Peyer's patch (tissue), 4 donors: Measurements from ENCODE around the gene NCS1. TPM values are rescaled to one million over a fixed set of nuclear protein-coding genes. Genes with fewer than 3 reads are reported as not detected.

Experiments
- DNase-seq, 3 donors: peaks; one replicate each; pipeline ENCODE4 v3.0.0-alpha.2; 2017 to 2019
- H3K27ac ChIP-seq, 4 donors: fragments of 200-600 bp; sonication (generic); one replicate each; pipeline ENCODE4 v1.5.1; 2016 to 2019
- H3K27me3 ChIP-seq, 2 donors: fragments of 200-600 bp; sonication (generic); one replicate each; pipeline ENCODE4 v1.5.1; 2019
- H3K36me3 ChIP-seq, 3 donors: fragments of 200-600 bp; sonication (generic); one replicate each; pipeline ENCODE4 v1.5.1; 2016 to 2019
- H3K4me1 ChIP-seq, 4 donors: fragments of 200-600 bp; sonication (generic); one replicate each; pipeline ENCODE4 v1.5.1; 2016 to 2019
- H3K4me3 ChIP-seq, 4 donors: fragments of 200-600 bp; sonication (generic); 1 replicate in 3 of 4; 2 replicates in 1 of 4; pipeline ENCODE4 v1.5.1; 2016 to 2019; ENCODE audit warnings: mild to moderate bottlenecking in 1 of 4
- H3K9me3 ChIP-seq, 4 donors: fragments of 200-600 bp; sonication (generic); one replicate each; pipeline ENCODE4 v1.5.1; 2016 to 2019; ENCODE audit warnings: mild to moderate bottlenecking in 1 of 4
- CTCF ChIP-seq, 6 experiments: fragments of 450-650 bp in 4 of 6; fragments of 200-600 bp in 2 of 6; sonication (generic) in 1 of 6; IDR thresholded peaks; one replicate each; pipeline ENCODE4 v1.5.1; 2017 to 2019; ENCODE audit warnings: antibody characterized with exemption in 6 of 6, mild to moderate bottlenecking in 3 of 6, moderate library complexity in 1 of 6
- POLR2A ChIP-seq, 2 donors: fragments of 450-650 bp; IDR thresholded peaks; one replicate each; pipeline ENCODE4 v1.5.1; 2017; ENCODE audit warnings: antibody characterized with exemption in 2 of 2, mild to moderate bottlenecking in 2 of 2, moderate library complexity in 2 of 2
- total RNA-seq, 4 donors: library from RNA; depleted of rRNA; stranded (reverse); fragments of >200 nt; gene quantifications; one replicate each; pipeline ENCODE4 v1.1.0, GENCODE V29; 2016

The NCS1 gene
- total RNA-seq, 4 donors from 2014 or later: 0.70 to 6.6 (median 4.1) TPM

- no peak for DNase-seq
- no peaks in the 10 kb centered on the region for H3K9me3 ChIP-seq
- H3K4me1 ChIP-seq: no peaks in the 10 kb centered on the region
- no peak overlapping the region for H3K4me3 ChIP-seq
- H3K36me3 ChIP-seq: no peaks in the 10 kb centered on the region
- TF ChIP-seq POLR2A (IDR thresholded peaks at IDR 0.05): no peak
- TF ChIP-seq CTCF (IDR thresholded peaks at IDR 0.05): no peak
- H3K27ac ChIP-seq: no peak overlapping the region
- H3K27me3 ChIP-seq: no peaks in the 10 kb centered on the region
These were observed 32.1 kb downstream of the NCS1 start for GRCh38 chr9:130204341-130204740.

GRCh38 chr9:130204959-130205358 lies 32.8 kb downstream of the NCS1 start:
- H3K4me1 ChIP-seq: no peaks in the 10 kb centered on the region
- TF ChIP-seq CTCF (IDR thresholded peaks at IDR 0.05) (no peak), POLR2A (IDR thresholded peaks at IDR 0.05) (no peak)
- H3K9me3 ChIP-seq: no peaks in the 10 kb centered on the region
- H3K4me3 ChIP-seq: no peak overlapping the region
- no peaks in the 10 kb centered on the region for H3K27me3 ChIP-seq
- no peak overlapping the region for H3K27ac ChIP-seq
- no peaks in the 10 kb centered on the region for H3K36me3 ChIP-seq
- no peak for DNase-seq

GRCh38 chr9:130205912-130206311 lies 33.7 kb downstream of the NCS1 start:
- Histone ChIP-seq H3K36me3 (no peaks in the 10 kb centered on the region), H3K27ac (no peak overlapping the region), H3K9me3 (no peaks in the 10 kb centered on the region), H3K27me3 (no peaks in the 10 kb centered on the region), H3K4me1 (no peaks in the 10 kb centered on the region), H3K4me3 (no peak overlapping the region)
- TF ChIP-seq CTCF (IDR thresholded peaks at IDR 0.05) (no peak), POLR2A (IDR thresholded peaks at IDR 0.05) (no peak)
- DNase-seq: no peak

- no peaks in the 10 kb centered on the region for H3K9me3 ChIP-seq
- DNase-seq: no peak
- H3K27me3 ChIP-seq: no peaks in the 10 kb centered on the region
- no peak overlapping the region for H3K4me3 ChIP-seq
- TF ChIP-seq CTCF (IDR thresholded peaks at IDR 0.05) (no peak), POLR2A (IDR thresholded peaks at IDR 0.05) (no peak)
- H3K4me1 ChIP-seq: no peaks in the 10 kb centered on the region
- H3K36me3 ChIP-seq: no peaks in the 10 kb centered on the region
- no peak overlapping the region for H3K27ac ChIP-seq
These were observed 34.4 kb downstream of the NCS1 start for GRCh38 chr9:130206579-130206978.

- Histone ChIP-seq H3K36me3 (no peaks in the 10 kb centered on the region), H3K27ac (no peak overlapping the region), H3K27me3 (no peaks in the 10 kb centered on the region), H3K4me3 (no peak overlapping the region), H3K9me3 (no peaks in the 10 kb centered on the region), H3K4me1 (no peaks in the 10 kb centered on the region)
- no peak for DNase-seq
- TF ChIP-seq POLR2A (IDR thresholded peaks at IDR 0.05) (no peak), CTCF (IDR thresholded peaks at IDR 0.05) (no peak)
These were observed 35.2 kb downstream of the NCS1 start for GRCh38 chr9:130207241-130207992.
